ENCODE data around the gene CAMK1. TPM values are rescaled to one million over a fixed set of nuclear protein-coding genes. Genes with fewer than 3 reads are reported as not detected.

Gene CAMK1
- total RNA-seq, 1 donor from 2014 or later: 8.2 TPM

GRCh38 chr3:9710174-9710739 is 59.5 kb downstream of the CAMK1 start:
- H3K27ac Mint-ChIP-seq (ENCODE audit: unreplicated experiment): no peak overlapping the region
- DNase-seq: no peak
- peaks cover 15% of the 10 kb centered on the region for H3K36me3 Mint-ChIP-seq (ENCODE audit: unreplicated experiment)
- H3K27me3 Mint-ChIP-seq (ENCODE audit: unreplicated experiment): peaks cover 10% of the 10 kb centered on the region
- H3K4me3 Mint-ChIP-seq (ENCODE audit: unreplicated experiment): no peak overlapping the region
- no peak for TF ChIP-seq CTCF (IDR thresholded peaks at IDR 0.05; ENCODE audit: partially characterized antibody, unreplicated experiment)
- H3K9me3 Mint-ChIP-seq (ENCODE audit: unreplicated experiment): peaks cover 8% of the 10 kb centered on the region
- H3K4me1 Mint-ChIP-seq (ENCODE audit: low read depth, unreplicated experiment): peaks cover 3% of the 10 kb centered on the region

Other genes starting within 250 kb of the CAMK1 start
- gene LHFPL4, start 216.1 kb downstream of the CAMK1 start, total RNA-seq (ENCODE audit: unreplicated experiment): 23.4 TPM
- 45.7 TPM for gene MTMR14, start 120.4 kb downstream of the CAMK1 start, total RNA-seq (ENCODE audit: unreplicated experiment)
- 54.6 TPM for gene CPNE9, start 66.1 kb downstream of the CAMK1 start, total RNA-seq (ENCODE audit: unreplicated experiment)
- gene BRPF1, start 38.2 kb downstream of the CAMK1 start, total RNA-seq (ENCODE audit: unreplicated experiment): 30.6 TPM
- 76.5 TPM for gene OGG1, start 20.0 kb downstream of the CAMK1 start, total RNA-seq (ENCODE audit: unreplicated experiment)
- gene TADA3, start 22.5 kb upstream of the CAMK1 start, total RNA-seq (ENCODE audit: unreplicated experiment): 59.1 TPM
- 164 TPM for gene ARPC4, start 23.1 kb upstream of the CAMK1 start, total RNA-seq (ENCODE audit: unreplicated experiment)
- gene TTLL3, start 40.3 kb upstream of the CAMK1 start, total RNA-seq (ENCODE audit: unreplicated experiment): 45.7 TPM
- 81.7 TPM for gene RPUSD3, start 74.1 kb upstream of the CAMK1 start, total RNA-seq (ENCODE audit: unreplicated experiment)
- not detected for gene CIDEC, start 110.3 kb upstream of the CAMK1 start, total RNA-seq (ENCODE audit: unreplicated experiment)
- gene JAGN1, start 120.7 kb upstream of the CAMK1 start, total RNA-seq (ENCODE audit: unreplicated experiment): 37.8 TPM
- gene IL17RE, start 132.9 kb upstream of the CAMK1 start, total RNA-seq (ENCODE audit: unreplicated experiment): 3.9 TPM
- gene IL17RC, start 147.2 kb upstream of the CAMK1 start, total RNA-seq (ENCODE audit: unreplicated experiment): 41.9 TPM
- gene CRELD1, start 163.9 kb upstream of the CAMK1 start, total RNA-seq (ENCODE audit: unreplicated experiment): 92.6 TPM
- gene PRRT3, start 182.5 kb upstream of the CAMK1 start, total RNA-seq (ENCODE audit: unreplicated experiment): 8.9 TPM
- 49.0 TPM for gene EMC3, start 216.9 kb upstream of the CAMK1 start, total RNA-seq (ENCODE audit: unreplicated experiment)

Measured in glutamatergic neuron (in vitro differentiated cells).